ENCODE results near the gene NDUFA5. TPM values are rescaled to one million over a fixed set of nuclear protein-coding genes. Genes with fewer than 3 reads are reported as not detected.
A peak's percentile ranks its signal among the peaks of the same experiment; 100 is the strongest.

NDUFA5 gene
- total and polyA plus RNA-seq, 8 donors: 1.2 to 154 (median 108) TPM

GRCh38 chr7:123580406-123581161 is 23.0 kb upstream of the NDUFA5 start:
- intact Hi-C loops (cut with DNase I; ENCODE audit: low total_unique reads): no loop called here
- H3K4me3 ChIP-seq: no peak overlapping the region
- peaks cover 0 to 4% (median 2%) of the 10 kb centered on the region in 4 donors for H3K4me1 ChIP-seq
- no peak overlapping the region for H3K27ac ChIP-seq
- peak in 1 of 2 donors; percentile 66 for DNase-seq
- H3K36me3 ChIP-seq: no peaks in the 10 kb centered on the region
- H3K9me3 ChIP-seq: no peaks in the 10 kb centered on the region
- peaks cover 0 to 9% (median 0%) of the 10 kb centered on the region in 3 donors for H3K27me3 ChIP-seq
- 21 to 27% (median 24%) methylated on average over 8 of the region's 8 CpGs for WGBS, 5 donors
- peak in 4 of 7 experiments; percentile 34 to 50 (median 36) for TF ChIP-seq CTCF (IDR thresholded peaks at IDR 0.05)
- no peak for TF ChIP-seq POLR2AphosphoS5 (IDR thresholded peaks at IDR 0.05)

- intact Hi-C loops (cut with DNase I; ENCODE audit: low total_unique reads): no loop called here
- Histone ChIP-seq H3K4me3 (no peak overlapping the region), H3K27ac (no peak overlapping the region), H3K4me1 (peaks cover 0 to 4% (median 2%) of the 10 kb centered on the region in 4 donors), H3K36me3 (no peaks in the 10 kb centered on the region), H3K9me3 (no peaks in the 10 kb centered on the region), H3K27me3 (peaks cover 0 to 9% (median 0%) of the 10 kb centered on the region in 3 donors)
- TF ChIP-seq EP300 (IDR thresholded peaks at IDR 0.05): no peak
- TF ChIP-seq POLR2A (IDR thresholded peaks at IDR 0.05): no peak
- no peak for TF ChIP-seq POLR2AphosphoS5 (IDR thresholded peaks at IDR 0.05)
- TF ChIP-seq CTCF (IDR thresholded peaks at IDR 0.05): no peak
- DNase-seq: no peak
Observed at GRCh38 chr7:123579416-123579815, 21.8 kb upstream of the NDUFA5 start.

GRCh38 chr7:123573896-123574467 is 16.4 kb upstream of the NDUFA5 start:
- Histone ChIP-seq H3K4me1 (no peaks in the 10 kb centered on the region), H3K9me3 (no peaks in the 10 kb centered on the region), H3K27me3 (no peaks in the 10 kb centered on the region), H3K36me3 (no peaks in the 10 kb centered on the region), H3K27ac (no peak overlapping the region), H3K4me3 (no peak overlapping the region)
- no peak for TF ChIP-seq EP300 (IDR thresholded peaks at IDR 0.05)
- TF ChIP-seq POLR2A (IDR thresholded peaks at IDR 0.05): no peak
- TF ChIP-seq CTCF (IDR thresholded peaks at IDR 0.05): no peak
- TF ChIP-seq POLR2AphosphoS5 (IDR thresholded peaks at IDR 0.05): no peak
- 81 to 90% (median 89%) methylated on average over 2 of the region's 2 CpGs for WGBS, 5 donors
- intact Hi-C loops (cut with DNase I; ENCODE audit: low total_unique reads): no loop called here
- DNase-seq: no peak

GRCh38 chr7:123573341-123573740 is 15.7 kb upstream of the NDUFA5 start:
- Histone ChIP-seq H3K27ac (no peak overlapping the region), H3K9me3 (no peaks in the 10 kb centered on the region), H3K27me3 (no peaks in the 10 kb centered on the region), H3K36me3 (no peaks in the 10 kb centered on the region), H3K4me1 (no peaks in the 10 kb centered on the region), H3K4me3 (no peak overlapping the region)
- TF ChIP-seq POLR2A (IDR thresholded peaks at IDR 0.05): no peak
- TF ChIP-seq CTCF (IDR thresholded peaks at IDR 0.05): no peak
- no peak for TF ChIP-seq POLR2AphosphoS5 (IDR thresholded peaks at IDR 0.05)
- no peak for TF ChIP-seq EP300 (IDR thresholded peaks at IDR 0.05)
- 60 to 84% (median 68%) methylated on average over 3 of the region's 3 CpGs for WGBS, 5 donors
- no peak for DNase-seq
- intact Hi-C loops (cut with DNase I; ENCODE audit: low total_unique reads): no loop called here
